WERI-Rb-1 (cell line): ENCODE data around the gene SLC44A4.

ENCODE experiments used
- DNase-seq: peaks from one replicate; pipeline ENCODE4 v3.0.0-alpha.2; 2020
- H3K27ac ChIP-seq: fragments of 250-450 bp; sonication (Bioruptor Pico); 2 replicates; pipeline ENCODE4 v1.5.1; 2020; ENCODE audit warnings: mild to moderate bottlenecking, moderate library complexity
- H3K27me3 ChIP-seq: fragments of 250-450 bp; sonication (Bioruptor Pico); 2 replicates; pipeline ENCODE4 v1.5.1; 2021; ENCODE audit warnings: mild to moderate bottlenecking, low read depth, moderate library complexity; ENCODE audit not compliant: insufficient read depth, severe bottlenecking
- H3K36me3 ChIP-seq: fragments of 250-450 bp; sonication (Bioruptor Pico); 2 replicates; pipeline ENCODE4 v1.5.1; 2020; ENCODE audit warnings: mild to moderate bottlenecking, moderate library complexity
- H3K4me3 ChIP-seq: 2 replicates; pipeline ENCODE4 v1.5.1; 2011; ENCODE audit warnings: low read depth, mild to moderate bottlenecking, control low read depth, low read length
- H3K9me3 ChIP-seq: fragments of 250-450 bp; sonication (Bioruptor Pico); 2 replicates; pipeline ENCODE4 v1.5.1; 2021; ENCODE audit warnings: mild to moderate bottlenecking, moderate library complexity; ENCODE audit not compliant: severe bottlenecking
- TF ChIP-seq, protein P1 (sequence below): IDR thresholded peaks from 2 replicates; pipeline ENCODE4 v1.5.1; 2011; ENCODE audit warnings: low read depth, mild to moderate bottlenecking, control low read depth, inconsistent platforms, low read length

The SLC44A4 gene

GRCh38 chr6:31905041-31905440 lies 26.2 kb upstream of the SLC44A4 start:
- TF ChIP-seq, protein P1, sequence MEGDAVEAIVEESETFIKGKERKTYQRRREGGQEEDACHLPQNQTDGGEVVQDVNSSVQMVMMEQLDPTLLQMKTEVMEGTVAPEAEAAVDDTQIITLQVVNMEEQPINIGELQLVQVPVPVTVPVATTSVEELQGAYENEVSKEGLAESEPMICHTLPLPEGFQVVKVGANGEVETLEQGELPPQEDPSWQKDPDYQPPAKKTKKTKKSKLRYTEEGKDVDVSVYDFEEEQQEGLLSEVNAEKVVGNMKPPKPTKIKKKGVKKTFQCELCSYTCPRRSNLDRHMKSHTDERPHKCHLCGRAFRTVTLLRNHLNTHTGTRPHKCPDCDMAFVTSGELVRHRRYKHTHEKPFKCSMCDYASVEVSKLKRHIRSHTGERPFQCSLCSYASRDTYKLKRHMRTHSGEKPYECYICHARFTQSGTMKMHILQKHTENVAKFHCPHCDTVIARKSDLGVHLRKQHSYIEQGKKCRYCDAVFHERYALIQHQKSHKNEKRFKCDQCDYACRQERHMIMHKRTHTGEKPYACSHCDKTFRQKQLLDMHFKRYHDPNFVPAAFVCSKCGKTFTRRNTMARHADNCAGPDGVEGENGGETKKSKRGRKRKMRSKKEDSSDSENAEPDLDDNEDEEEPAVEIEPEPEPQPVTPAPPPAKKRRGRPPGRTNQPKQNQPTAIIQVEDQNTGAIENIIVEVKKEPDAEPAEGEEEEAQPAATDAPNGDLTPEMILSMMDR = no peak
- DNase-seq = no peak

GRCh38 chr6:31903957-31904356 lies 25.2 kb upstream of the SLC44A4 start:
- no peaks in the 10 kb centered on the region for H3K27me3 ChIP-seq
- no peak overlapping the region for H3K4me3 ChIP-seq
- TF ChIP-seq, protein P1 = no peak
- DNase-seq = no peak
- H3K36me3 ChIP-seq = no peaks in the 10 kb centered on the region
- no peaks in the 10 kb centered on the region for H3K9me3 ChIP-seq
- no peak overlapping the region for H3K27ac ChIP-seq

More at GRCh38 chr6:31905041-31905440, 26.2 kb upstream of the SLC44A4 start:
- H3K27me3 ChIP-seq = no peaks in the 10 kb centered on the region
- H3K27ac ChIP-seq = no peak overlapping the region
- H3K4me3 ChIP-seq = no peak overlapping the region
- H3K36me3 ChIP-seq = no peaks in the 10 kb centered on the region
- no peaks in the 10 kb centered on the region for H3K9me3 ChIP-seq

- Histone ChIP-seq H3K27me3 (no peaks in the 10 kb centered on the region), H3K36me3 (peaks cover 3% of the 10 kb centered on the region; the same call in 1 of the 2 replicates), H3K4me3 (peak within 1 kb of the TSS; percentile 69), H3K27ac (peak within 1 kb of the TSS; percentile 62), H3K9me3 (no peaks in the 10 kb centered on the region)
- TF ChIP-seq, protein P1 = peak; percentile 12; the same call in 1 of the 2 replicates
- DNase-seq = peak; percentile 99
These were observed 23.3 kb upstream of the SLC44A4 start, which contains the start of gene ZBTB12 for GRCh38 chr6:31901953-31902643. Gene ZBTB12 (minus strand): TSS chr6:31902086. CDS start chr6:31901305, 781 bp downstream.

- TF ChIP-seq, protein P1 = no peak
- peak; percentile 78 for DNase-seq
These were observed 22.7 kb upstream of the SLC44A4 start for GRCh38 chr6:31901415-31901952.

DNA sequence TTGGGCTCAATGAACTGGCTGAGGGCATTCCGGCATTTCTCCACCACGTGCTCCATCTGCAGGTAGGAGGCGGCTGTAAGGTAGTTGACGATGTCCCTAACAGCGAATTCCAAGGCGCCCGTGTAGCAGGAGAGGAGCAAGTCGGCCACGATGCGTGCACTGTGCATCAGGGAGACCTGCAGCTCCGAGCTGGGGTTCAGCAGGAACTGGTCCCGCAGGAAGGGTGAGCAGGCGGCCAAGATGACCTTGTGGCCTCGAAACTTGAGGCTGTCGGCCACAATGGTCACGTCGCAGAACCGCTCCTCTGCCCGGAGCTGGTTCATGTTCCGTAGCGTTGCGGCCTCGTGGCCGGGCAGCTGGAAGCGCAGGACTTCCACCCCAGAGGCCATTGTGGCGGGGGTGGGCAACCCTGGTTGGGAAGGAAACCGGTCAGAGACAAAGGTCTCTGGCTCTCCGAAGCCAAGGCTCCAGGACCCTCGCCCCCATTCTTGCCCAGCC lies 22.2 kb upstream of the SLC44A4 start:
- peak overlapping the region; percentile 62 for H3K27ac ChIP-seq
- TF ChIP-seq, protein P1 = no peak
- H3K27me3 ChIP-seq = no peaks in the 10 kb centered on the region
- peak; percentile 45 for DNase-seq
- peak overlapping the region; percentile 69 for H3K4me3 ChIP-seq
- no peaks in the 10 kb centered on the region for H3K9me3 ChIP-seq
- H3K36me3 ChIP-seq = peaks cover 11% of the 10 kb centered on the region

More at GRCh38 chr6:31901415-31901952, 22.7 kb upstream of the SLC44A4 start:
- H3K4me3 ChIP-seq = peak overlapping the region; percentile 69
- peak overlapping the region; percentile 62 for H3K27ac ChIP-seq
- peaks cover 6% of the 10 kb centered on the region for H3K36me3 ChIP-seq
- no peaks in the 10 kb centered on the region for H3K27me3 ChIP-seq
- H3K9me3 ChIP-seq = no peaks in the 10 kb centered on the region
